ENCODE measurements around the gene MT2A.
A peak's percentile ranks its signal among the peaks of the same experiment; 100 is the strongest.

The MT2A gene

GRCh38 chr16:56639045-56639444 is 30.7 kb downstream of the MT2A start:
- no peak for DNase-seq

GRCh38 chr16:56640076-56640475 is 31.7 kb downstream of the MT2A start:
- no peak for DNase-seq

GRCh38 chr16:56641166-56641565 is 32.8 kb downstream of the MT2A start:
- no peak for DNase-seq

GRCh38 chr16:56643080-56643778 is 34.8 kb downstream of the MT2A start:
- DNase-seq: peak; percentile 38 to 56 (median 45)

- no peak for DNase-seq
Measured at GRCh38 chr16:56643833-56644232, 35.4 kb downstream of the MT2A start.

GRCh38 chr16:56645311-56645710 is 36.9 kb downstream of the MT2A start:
- DNase-seq: no peak

GRCh38 chr16:56645838-56646237 is 37.5 kb downstream of the MT2A start:
- DNase-seq: no peak

- DNase-seq: no peak
Measured at GRCh38 chr16:56647641-56648431, 39.5 kb downstream of the MT2A start.

GRCh38 chr16:56649271-56649670 is 40.9 kb downstream of the MT2A start:
- DNase-seq: no peak

- no peak for DNase-seq
Measured at GRCh38 chr16:56649820-56650219, 41.4 kb downstream of the MT2A start.

GRCh38 chr16:56651586-56651985 is 43.2 kb downstream of the MT2A start, which contains the start of gene MT1B:
Gene MT1B, plus strand, starts transcription at chr16:56651886. Its CDS starts 68 bp downstream, at chr16:56651954.
- no peak for DNase-seq

GRCh38 chr16:56652600-56652999 is 44.2 kb downstream of the MT2A start:
- DNase-seq: no peak

GRCh38 chr16:56653218-56653617 is 44.8 kb downstream of the MT2A start:
- no peak for DNase-seq

- peak; percentile 41 to 52 (median 44) for DNase-seq
Measured at GRCh38 chr16:56657555-56658326, 49.4 kb downstream of the MT2A start, which contains the start of gene MT1F. Gene MT1F, plus strand, starts transcription at chr16:56657959. Its CDS starts 100 bp downstream, at chr16:56658059.

- no peak for DNase-seq
Measured at GRCh38 chr16:56658327-56658875, 50.0 kb downstream of the MT2A start.
